Islet precursor cell (in vitro differentiated cells): Measurements from ENCODE around the gene C6orf15.
A peak's percentile ranks its signal among the peaks of the same experiment; 100 is the strongest.

Source experiments
- DNase-seq: peaks from one replicate; pipeline ENCODE4 v3.0.0-alpha.2; 2018

The C6orf15 gene

DNA sequence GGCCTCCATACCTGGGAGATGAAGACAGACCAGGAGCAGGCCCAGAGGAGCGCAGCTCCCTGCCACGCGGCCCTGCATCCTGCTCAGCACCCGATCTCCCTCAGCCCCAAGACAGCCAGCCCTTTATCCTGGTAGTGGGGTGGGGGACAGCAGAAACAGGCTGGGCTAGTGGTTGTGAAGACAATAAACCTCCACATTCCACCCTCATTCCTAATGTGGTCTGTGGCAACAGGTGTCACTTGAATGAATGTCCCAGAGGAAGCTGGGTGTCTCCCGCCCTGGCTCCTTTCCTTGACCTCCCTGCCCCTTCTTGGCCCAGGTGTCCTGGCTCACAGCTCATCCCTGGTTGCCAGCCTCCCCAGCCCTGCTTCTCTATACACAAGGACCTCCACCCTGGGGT, at the start of gene C6orf15:
C6orf15 (minus strand) TSS at position 98 of the 400 bp plus-strand sequence; CDS start at position 78, 20 bp downstream.
- no peak for DNase-seq

DNA sequence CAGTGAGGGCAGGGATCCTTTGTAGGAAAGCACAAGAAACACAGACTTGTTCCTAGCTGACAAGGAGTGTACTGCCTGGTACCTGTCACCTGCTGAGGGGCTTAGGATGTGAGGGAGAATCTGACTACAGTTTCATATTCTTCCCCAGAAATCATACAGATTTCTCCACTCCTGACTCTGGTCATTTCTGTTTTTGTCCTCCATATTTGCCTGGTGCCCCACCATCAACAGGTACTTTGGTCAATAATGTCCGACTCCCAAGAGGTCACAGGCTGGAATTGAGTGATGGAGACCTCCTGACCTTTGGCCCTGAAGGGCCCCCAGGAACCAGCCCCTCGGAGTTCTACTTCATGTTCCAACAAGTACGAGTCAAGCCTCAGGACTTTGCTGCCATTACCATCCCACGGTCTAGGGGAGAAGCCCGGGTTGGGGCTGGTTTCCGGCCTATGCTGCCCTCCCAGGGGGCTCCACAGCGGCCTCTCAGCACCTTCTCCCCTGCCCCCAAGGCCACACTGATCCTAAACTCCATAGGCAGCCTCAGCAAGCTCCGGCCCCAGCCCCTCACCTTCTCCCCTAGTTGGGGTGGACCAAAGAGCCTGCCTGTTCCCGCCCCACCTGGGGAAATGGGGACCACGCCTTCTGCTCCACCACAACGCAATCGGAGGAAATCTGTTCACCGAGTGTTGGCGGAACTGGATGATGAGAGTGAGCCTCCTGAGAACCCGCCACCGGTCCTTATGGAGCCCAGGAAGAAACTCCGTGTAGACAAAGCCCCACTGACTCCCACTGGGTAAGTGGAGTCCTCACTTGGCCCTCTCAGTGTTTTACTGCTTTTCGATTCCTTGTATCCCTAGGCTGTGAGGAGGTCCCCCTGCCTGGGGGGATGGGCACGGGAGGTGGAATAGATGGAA, 49.1 kb upstream of the C6orf15 start:
- DNase-seq, result no peak

DNA sequence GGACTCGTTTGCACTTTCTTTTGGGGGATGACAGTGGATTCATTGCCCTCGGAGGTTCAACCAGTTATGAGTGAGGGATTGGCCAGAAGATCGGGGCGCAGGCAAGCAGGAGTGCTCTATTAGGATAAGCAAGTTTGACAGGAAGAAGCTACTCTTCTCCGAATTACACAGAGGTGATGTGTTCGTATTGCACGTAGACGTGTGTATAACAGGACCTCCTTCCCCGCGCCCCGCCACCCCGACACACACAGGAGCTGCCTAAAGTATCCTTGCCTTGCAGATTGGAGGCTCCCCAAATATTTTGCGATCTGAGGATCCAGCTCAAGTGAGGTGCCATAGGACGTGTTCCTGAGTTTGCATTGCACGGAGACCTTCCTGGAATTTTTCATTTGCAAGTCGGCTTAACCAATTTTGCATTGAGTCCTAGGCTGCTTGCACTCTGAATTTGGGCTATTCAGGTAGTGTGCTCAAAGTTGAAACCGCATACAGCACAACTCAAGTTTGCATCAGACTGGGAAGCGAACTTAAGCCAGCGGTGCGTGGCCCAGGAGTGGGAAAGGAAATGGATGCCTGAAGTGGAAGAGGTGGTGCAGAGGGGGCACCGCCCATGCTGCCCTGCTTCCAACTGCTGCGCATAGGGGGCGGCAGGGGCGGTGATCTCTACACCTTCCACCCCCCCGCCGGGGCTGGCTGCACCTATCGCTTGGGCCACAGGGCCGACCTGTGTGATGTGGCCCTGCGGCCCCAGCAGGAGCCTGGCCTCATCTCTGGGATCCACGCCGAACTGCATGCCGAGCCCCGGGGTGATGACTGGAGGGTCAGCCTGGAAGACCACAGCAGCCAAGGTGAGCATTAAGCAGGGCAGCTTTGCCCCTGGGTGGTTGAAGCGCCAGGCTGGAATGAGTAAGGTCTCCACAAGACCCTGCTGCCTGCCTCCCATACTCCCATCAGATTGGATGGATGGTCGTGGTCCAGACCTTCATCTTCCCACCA, 46.8 kb upstream of the C6orf15 start:
- peak; percentile 74 for DNase-seq

DNA sequence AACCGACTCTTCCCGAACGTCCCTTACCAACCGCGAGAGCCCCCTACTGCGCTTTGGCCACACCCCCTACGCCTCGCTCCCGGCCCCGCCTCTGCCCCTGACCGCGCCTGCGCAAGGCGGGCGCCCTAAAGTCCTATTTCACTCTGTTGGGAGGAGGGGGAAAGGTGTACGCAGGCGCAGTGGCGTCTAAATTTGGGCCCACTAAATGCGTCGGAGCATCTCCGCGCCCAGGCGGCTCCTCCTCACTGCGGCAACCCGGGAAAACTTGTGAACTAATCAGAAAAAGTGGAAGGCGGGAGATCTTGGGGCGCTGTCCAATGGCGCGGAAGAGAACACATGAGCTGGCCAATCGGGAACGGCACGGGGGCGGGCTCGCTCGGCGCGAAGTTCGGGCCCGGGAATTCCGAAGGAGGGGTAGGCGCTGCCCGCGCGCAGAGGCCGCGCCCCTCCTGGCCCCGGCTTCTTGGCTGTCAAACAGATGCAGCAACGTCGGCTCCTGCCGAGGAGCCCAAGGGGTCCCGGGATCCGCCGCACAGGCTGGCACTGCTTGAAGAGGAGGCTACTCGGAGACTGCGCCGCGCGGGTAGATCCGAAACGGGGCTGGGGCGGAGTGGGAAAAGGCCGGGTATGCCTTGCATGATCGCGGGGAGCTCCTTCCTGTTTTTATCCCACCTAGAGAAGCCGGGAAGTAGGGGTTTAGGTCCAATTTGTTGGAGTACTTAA, 45.9 kb upstream of the C6orf15 start, which contains the start of gene TCF19:
TCF19 (plus strand) TSS at position 450 of the 723 bp plus-strand sequence. CDS start 881 bp downstream, outside the sequence.
- DNase-seq, result peak; percentile 99

DNA sequence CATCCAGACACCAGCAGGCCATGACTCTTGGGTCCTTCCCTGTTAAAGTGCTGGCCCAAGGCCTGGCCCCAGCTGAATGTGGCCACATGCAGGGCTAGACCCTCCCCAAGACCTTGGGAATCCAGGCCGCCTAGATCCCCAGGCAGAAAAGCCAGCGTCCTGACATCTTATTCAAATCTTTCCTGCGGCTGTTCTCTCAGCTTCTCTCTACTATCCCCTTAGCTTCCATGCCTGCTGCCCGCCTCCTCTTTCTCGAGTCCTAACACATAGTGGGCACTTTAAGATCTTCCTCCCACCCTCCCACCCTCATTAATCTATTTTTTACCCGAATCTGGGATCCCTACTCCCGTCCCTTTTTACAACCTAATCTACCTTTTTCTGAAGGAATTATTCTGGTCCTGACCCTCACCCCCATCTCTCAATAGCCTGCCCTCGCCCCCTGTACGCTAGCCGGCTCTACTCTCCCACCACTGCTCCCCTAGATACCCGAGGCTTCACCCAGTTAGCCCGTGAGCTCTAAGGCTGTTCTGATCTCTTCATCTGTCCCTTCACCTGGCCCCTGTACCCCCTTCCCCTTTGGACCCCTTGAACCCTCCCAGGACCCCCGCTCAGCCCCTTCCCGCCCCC, 45.3 kb upstream of the C6orf15 start, which contains the start of gene CCHCR1:
CCHCR1 (minus strand) TSS at position 290 of the 627 bp plus-strand sequence; CDS start at position 88, 202 bp downstream.
- no peak for DNase-seq

DNA sequence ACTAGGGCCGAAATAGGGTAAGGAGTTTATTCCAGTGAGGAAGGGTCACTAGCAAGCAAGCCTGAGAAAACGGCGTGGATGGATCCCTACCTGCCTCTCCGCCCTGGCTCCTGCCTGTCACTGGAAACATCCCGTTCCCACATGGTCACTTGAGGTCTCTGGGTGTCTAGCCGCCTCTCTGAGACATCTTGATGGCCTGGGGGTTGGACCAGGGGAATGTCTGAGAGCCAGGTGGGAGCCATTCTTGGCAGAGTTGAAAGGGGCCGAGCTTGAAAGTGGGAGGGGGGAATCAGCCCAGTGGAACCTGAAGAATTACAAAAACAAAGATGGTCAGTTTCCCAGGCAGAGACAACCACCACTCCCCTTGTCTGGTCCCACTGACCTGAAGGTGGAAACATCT, 44.3 kb upstream of the C6orf15 start:
- no peak for DNase-seq

DNA sequence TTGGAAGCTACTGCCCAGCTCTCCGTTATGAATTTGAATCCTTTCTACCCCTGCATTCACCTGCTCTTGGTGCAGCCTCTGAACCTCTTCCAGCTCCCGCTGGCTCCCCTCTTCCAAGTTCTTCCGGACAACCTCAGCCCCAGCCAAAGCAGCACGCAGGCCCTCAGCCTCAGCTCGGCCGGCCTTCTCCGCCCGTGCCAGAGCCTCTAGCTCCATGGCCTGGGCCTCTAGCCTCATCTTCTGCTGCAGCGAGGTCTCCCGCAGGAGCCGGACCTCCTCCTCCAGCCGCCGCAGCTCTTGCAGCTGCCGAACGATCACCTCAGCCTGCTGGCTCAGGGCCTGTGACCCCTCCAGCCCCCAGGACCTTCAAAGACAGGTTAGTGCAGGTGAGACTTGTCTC, 42.1 kb upstream of the C6orf15 start:
- DNase-seq, result no peak

DNA sequence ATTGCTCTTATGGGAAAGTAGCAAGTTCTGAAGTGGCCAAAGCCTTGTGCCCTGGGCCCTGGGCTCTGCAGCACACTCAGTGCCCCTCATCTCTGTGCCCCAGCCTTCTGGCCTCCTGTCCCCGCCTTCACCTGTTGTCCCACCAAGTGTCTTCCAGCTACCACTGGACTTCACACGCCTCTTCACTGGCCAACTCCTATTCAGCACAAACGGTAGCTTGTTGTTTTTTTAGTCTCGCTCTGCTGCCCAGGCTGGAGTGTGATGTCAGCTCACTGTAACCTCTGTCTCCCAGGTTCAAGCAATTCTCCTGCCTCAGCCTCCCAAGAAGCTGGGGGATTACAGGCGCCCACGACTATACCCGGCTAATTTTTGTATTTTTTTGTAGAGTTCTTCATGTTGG, 40.4 kb upstream of the C6orf15 start:
- DNase-seq, result no peak

DNA sequence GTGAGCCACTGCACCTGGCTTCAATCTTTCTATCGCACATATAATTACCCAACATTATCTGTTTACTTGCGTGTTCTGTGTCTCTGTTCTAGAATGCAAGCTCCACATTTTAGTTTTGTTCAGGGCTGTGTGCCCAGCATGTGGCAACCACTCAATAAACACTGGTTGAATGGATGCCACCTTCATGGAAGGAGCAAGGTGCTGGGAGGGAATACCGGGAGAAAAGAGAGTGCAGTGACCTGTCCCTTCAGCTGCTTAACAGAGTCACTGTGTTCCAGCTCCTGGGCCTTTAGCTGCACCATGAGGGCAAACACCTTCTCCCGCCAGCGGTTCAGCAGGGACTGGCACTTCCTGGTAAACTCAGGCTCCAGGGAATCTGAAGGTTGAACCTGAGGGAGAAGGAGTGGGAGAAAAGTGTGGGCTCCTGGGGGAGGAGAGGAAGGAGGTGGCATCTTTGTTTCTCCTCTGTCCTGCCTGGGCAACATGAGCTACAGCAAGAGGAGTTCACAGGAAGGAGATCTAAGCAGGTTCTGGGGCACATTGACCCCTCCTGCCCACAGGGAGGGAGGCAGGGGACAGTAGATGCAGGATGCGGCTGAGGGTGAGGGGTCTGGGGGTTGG, 37.6 kb upstream of the C6orf15 start:
- no peak for DNase-seq

DNA sequence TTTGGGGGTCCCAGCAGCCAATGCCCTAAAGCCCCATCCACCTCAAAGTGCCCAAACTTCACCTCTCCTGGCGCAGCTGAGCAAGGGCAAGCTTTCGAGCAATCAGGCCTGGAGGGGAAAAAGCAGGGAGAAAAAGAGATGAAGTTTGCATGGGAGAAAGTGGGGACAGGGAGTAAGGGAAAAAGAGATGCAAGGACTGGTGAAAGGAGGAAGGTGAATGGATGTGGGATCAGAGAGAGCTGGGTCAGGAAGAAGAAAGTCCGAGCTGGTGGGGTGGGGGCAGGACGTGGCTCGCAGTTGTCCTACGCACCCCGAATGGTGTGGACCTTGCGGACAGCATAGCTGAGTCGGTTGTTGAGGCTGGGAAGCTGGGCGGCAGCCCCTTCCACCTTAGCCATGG, 33.0 kb upstream of the C6orf15 start:
- DNase-seq, result no peak

DNA sequence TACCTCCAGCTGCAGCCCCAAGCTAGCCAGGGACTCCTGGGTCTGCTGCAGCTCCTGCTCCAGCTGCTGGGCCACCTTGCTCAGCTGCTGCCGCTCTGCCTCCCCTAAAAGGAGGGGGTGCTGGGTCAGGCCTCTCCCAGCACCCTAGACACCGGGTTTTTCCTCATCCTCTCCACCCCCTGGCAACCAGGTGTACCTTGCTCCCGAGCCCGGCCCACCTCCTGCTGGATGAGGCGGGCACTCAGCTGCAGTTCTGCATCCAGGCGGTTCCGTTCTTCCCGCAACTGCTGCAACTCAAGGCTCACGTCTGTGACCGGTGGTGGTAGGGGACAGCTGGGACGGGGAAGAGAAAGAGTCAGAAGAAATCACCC, 32.6 kb upstream of the C6orf15 start:
- no peak for DNase-seq

DNA sequence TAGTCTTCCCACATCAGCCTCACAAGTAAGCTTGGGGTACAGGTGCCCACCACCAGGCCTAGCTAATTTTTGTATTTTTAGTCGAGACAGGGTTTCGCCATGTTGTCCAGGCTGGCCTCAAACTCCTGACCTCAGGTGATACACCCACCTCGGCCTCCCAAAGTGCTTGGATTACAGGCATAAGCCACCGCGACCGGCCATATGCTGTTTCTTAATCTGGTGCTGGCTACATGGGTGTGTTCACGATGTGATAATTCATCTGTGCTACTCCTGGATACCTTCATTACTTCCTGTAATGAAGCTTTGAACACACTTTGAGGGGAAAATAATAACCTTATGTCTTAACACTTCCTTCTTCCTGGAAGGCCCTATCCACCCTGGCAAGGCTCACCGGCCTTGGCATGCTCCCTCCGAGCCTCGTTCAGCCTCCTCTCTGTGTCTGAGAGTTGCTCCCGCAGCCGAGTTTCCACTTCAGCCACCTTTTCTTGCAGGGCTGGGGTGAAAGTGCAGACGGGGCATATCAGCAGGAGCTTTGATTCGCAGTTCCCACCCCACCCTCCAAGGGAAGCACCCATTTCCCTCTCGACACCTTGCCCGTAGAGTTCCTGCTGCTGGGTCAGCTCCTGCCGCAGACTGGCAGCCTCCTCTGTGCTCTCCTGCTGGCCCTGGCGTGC, 32.1 kb upstream of the C6orf15 start:
- no peak for DNase-seq

DNA sequence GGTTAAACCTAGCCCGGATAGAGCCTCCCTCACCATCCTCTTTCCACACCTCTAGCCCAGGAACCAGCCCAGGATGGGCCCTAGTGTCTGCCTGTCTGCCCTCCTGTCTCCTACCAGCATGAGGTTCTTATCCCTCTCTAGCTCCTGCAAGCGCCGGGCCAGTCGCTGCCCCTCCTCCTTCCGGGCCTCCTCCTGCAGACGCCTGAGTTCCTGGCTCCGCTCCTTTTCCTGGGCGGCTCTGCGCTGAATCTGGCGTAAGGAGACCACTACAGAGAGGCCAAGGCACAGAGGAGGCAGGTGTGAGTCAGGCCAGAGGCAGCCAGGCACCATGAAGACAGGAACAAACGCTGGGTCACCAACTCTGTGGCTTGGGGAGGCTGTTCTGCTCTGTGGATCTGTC, 30.8 kb upstream of the C6orf15 start:
- peak; percentile 97 for DNase-seq

DNA sequence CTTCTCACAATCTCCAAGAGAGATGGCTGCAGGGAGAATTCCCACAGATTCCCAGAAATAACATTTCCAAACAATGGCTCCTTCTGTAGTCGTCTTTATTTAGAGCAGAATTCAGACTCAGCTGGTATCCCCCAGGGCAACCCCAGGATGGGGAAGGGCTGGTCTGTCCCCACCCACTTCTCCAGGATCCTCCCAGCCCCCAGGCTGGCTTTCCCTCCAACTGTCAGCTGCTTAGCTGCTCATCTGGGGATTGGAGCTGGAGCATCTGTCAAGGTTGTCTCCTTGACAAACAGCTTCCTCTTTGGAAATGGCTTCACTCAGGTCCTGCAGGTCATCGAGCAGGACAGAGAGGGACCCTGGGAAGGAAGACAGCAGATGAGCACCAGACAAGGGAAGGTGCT, 30.0 kb upstream of the C6orf15 start:
- DNase-seq, result peak; percentile 78

DNA sequence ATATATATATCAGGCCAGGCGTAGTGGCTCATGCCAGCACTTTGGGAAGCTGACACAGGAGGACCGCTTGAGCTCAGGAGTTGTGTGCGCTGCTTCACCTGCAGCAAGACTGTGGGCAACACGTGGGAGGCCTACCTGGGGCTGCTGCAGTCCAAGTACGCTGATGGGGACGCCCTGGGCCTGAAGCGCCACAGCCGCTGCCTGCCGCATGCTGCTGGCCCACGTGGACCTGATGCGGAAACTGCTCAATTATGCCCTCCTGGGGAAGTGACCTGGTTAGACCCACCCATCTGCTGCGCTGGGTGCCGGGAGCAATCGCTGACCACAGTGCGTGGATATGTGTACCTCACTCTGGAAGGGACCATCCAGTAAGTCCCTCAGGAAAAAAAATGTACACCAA, 28.3 kb upstream of the C6orf15 start:
- no peak for DNase-seq

DNA sequence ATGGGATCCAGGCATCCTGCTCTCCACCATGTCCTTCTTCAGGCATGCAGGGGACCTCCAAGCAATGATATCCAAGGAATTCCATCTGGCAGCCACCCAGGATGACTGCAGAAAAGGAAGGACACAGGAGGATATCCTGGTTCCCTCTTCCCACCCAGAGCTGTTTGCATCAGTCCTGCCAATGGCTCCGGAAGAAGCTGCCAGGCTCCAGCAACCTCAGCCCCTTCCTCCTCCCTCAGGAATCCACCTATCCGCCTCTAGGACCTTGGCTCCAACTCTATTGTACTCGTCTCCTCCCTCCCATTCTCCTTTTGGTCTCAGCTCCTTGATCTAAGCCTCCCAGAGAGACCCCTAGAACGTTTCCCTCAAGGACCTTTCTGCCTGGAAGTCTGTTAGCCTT, 27.2 kb upstream of the C6orf15 start:
- DNase-seq, result peak; percentile 76

DNA sequence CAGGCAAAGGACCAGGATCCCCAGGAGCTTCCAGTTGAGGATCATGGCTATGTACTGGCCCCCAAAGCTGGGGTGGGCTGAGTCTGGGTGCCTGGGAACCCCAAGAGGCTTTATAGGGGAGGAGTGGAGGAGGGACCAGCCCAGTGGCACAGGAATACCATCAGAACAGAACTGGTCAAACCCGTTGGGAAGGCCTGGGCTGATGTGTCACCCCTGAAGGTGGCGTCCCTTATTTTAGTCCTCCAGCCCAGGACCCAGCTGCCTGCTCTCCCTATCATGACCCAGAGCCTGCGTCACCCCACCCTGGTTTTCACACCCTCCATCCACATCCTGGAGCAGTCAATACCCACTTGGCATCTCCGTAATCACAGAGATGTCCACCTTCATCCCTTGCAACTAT, 26.6 kb upstream of the C6orf15 start, which contains the start of gene PSORS1C2:
PSORS1C2 (minus strand) TSS at position 85 of the 400 bp plus-strand sequence; CDS start at position 45, 40 bp downstream.
- DNase-seq, result no peak

DNA sequence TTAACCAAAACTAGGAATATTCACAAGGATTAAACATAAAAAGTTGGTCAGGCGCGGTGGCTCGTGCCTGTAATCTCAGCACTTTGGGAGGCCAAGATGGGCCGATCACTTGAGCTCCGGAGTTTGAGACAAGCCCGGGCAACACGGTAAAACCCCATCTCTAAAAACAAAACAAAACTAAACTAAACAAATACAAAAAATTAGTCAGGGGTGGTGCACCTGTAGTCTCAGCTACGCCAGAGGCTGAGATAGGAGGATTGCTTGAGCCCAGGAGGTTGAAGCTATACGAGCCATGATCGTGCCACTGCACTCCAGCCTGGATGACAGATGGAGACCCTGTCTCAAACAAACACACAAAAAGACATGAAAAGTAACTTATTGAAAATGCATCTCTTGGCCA, 23.3 kb upstream of the C6orf15 start:
- DNase-seq, result no peak

DNA sequence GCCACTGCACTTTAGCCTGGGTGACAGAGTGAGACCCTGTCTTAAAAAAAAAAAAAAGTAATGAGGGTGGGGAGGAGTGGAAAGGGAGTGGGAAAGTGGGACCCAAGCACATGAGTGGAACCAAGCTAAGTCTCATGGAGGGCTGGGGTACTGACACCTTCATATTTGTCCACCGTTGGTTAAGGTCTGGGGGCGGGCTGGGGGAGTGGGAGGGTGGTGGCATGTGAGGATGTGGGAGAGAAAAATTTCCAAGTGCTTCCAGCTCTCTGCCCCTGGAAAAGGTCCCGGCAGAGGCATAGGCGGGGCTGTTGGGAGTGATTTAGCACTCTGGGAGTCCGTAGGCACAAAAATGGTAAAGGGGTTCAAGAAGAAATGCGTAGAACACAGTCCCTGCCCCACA, 20.4 kb upstream of the C6orf15 start:
- DNase-seq, result no peak

DNA sequence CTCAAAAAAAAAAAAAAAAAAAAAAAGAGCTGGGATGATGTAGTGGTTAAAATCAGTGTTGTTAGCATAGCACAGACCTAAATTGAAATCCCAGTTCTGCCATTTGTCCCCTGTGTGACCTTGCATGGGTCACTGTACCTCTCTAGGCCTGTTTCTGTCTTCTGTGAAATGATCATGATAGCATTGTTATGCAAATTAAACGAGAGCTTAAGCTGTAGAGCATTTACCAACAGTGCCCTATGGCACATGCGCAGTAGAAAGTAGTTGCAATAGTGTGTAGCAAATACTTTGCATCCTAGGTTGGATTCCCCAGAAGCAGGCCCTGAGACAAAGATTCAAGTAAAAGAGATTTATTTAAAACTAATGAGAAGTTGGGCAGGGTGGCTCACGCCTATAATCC, 19.2 kb upstream of the C6orf15 start:
- no peak for DNase-seq

DNA sequence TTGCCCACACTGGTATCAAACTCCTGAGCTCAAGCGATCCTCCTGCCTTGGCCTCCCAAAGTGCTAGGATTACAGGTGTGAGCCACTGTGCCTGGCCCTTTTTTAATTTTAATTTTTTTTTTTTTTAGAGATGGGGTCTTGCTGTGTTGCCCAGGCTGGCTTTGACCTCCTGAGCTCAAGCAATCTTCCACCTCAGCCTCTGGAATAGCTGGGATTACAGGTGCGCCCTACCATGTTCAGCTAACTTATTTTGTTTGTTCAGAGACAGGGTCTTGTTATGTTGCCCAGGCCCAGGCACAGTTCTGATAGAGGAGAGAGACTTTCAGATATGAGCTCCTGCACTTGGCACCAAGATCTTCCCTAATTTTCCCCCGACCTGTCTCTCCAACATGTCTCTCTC, 18.4 kb upstream of the C6orf15 start:
- DNase-seq, result no peak
